Measurements from ENCODE around the gene WFDC13. TPM values are rescaled to one million over a fixed set of nuclear protein-coding genes. Genes with fewer than 3 reads are reported as not detected.
"Not testable (repeated sequence)": the region's sequence is repeated elsewhere in the genome, so short reads cannot be mapped to it uniquely, and the experiment has no call there.

The WFDC13 gene, protein sequence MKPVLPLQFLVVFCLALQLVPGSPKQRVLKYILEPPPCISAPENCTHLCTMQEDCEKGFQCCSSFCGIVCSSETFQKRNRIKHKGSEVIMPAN
- total RNA-seq: not detected
- not detected for polyA plus RNA-seq

DNA sequence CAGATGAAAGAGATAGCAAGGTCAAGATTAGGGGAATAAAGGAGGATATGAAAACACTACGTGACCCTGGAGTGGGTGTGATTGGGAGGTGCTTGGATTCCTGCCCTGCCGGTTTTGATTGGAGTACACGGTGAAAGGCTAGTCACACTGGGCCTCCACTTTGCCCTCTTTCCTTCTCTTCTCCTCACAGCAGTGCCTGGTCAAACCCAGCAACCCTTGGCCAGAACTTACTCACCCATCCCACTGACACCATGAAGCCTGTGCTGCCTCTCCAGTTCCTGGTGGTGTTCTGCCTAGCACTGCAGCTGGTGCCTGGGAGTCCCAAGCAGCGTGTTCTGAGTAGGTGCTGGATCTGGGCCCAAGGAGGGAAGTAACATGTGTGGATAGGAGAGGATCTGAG, at the start of gene WFDC13:
WFDC13 (plus strand) TSS at position 166 of the 400 bp plus-strand sequence; CDS start at position 252, 86 bp downstream.
- no peaks in the 10 kb centered on the region for H3K27me3 ChIP-seq (ENCODE audit: insufficient read depth, low read length)
- H3K27me3 Mint-ChIP-seq: peaks cover 16 to 19% of the 10 kb centered on the region in 2 donors
- H3K4me1 Mint-ChIP-seq: no peaks in the 10 kb centered on the region
- H3K9me3 Mint-ChIP-seq: no peaks in the 10 kb centered on the region
- no peak for DNase-seq
- no peak within 1 kb of the TSS for H3K27ac Mint-ChIP-seq
- H3K36me3 ChIP-seq (ENCODE audit: insufficient read depth, low read length): no peaks in the 10 kb centered on the region
- ChIA-PET POLR2A (ENCODE audit: partially characterized antibody) (no interaction called here), CTCF (ENCODE audit: partially characterized antibody) (no interaction called here)
- intact Hi-C loops (cut with micrococcal nuclease): no loop called here
- H3K9me3 ChIP-seq (ENCODE audit: control insufficient read depth in 1 of 2, low read length in 2 of 2): no peaks in the 10 kb centered on the region
- H3K4me1 ChIP-seq (ENCODE audit: insufficient read depth, low read length): no peaks in the 10 kb centered on the region
- no peak within 1 kb of the TSS for H3K27ac ChIP-seq (ENCODE audit: low read depth, low read length)
- H3K4me3 ChIP-seq (ENCODE audit: low read length in 2 of 2): no peak within 1 kb of the TSS
- no peaks in the 10 kb centered on the region for H3K36me3 Mint-ChIP-seq
- no peak within 1 kb of the TSS for H3K4me3 Mint-ChIP-seq

DNA sequence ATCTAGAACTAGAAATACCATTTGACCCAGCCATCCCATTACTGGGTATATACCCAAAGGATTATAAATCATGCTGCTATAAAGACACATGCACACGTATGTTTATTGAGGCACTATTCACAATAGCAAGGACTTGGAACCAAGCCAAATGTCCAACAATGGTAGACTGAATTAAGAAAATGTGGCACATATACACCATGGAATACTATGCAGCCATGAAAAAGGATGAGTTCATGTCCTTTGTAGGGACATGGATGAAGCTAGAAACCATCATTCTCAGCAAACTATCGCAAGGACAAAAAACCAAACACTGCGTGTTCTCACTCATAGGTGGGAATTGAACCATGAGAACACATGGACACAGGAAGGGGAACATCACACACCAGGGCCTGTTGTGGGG, 44.8 kb upstream of the WFDC13 start:
- DNase-seq; intact Hi-C loops (cut with micrococcal nuclease); H3K27me3 ChIP-seq (ENCODE audit: insufficient read depth, low read length); POLR2A ChIA-PET (ENCODE audit: partially characterized antibody); H3K9me3 ChIP-seq (ENCODE audit: control insufficient read depth in 1 of 2, low read length in 2 of 2); H3K4me3 ChIP-seq (ENCODE audit: low read length in 2 of 2); H3K4me3 Mint-ChIP-seq; H3K27ac Mint-ChIP-seq; H3K36me3 Mint-ChIP-seq; CTCF ChIA-PET (ENCODE audit: partially characterized antibody); H3K36me3 ChIP-seq (ENCODE audit: insufficient read depth, low read length); H3K4me1 Mint-ChIP-seq; H3K27me3 Mint-ChIP-seq; H3K27ac ChIP-seq (ENCODE audit: low read depth, low read length); H3K4me1 ChIP-seq (ENCODE audit: insufficient read depth, low read length): not testable (repeated sequence)
- peaks cover 0 to 11% (median 4%) of the 10 kb centered on the region in 8 donors for H3K9me3 Mint-ChIP-seq

DNA sequence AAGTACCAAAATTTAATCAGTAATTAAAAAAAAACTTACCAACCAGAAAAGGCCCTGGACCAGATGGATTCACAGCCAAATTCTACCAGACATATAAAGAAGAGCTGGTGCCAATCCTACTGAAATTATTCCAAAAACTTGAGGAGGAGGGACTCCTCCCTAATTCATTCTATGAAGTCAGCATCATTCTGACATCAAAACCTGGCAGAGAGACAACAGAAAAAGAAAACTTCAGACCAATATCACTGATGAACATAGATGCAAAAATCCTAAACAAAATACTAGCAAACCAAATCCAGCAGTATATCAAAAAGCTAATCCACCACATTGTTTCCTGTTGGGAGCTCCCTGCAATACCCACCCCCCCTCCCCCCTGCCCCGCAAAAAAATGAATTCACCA, 31.7 kb upstream of the WFDC13 start, which contains the start of gene WFDC11:
WFDC11 (minus strand) TSS at position 101 of the 400 bp plus-strand sequence. CDS start 19,639 bp downstream, outside the sequence.
- no peak within 1 kb of the TSS for H3K4me3 ChIP-seq (ENCODE audit: low read length in 2 of 2)
- H3K36me3 ChIP-seq (ENCODE audit: insufficient read depth, low read length): no peaks in the 10 kb centered on the region
- Mint-ChIP-seq H3K27ac (no peak within 1 kb of the TSS), H3K27me3 (peaks cover 14 to 23% of the 10 kb centered on the region in 2 donors), H3K4me1 (no peaks in the 10 kb centered on the region), H3K4me3 (no peak within 1 kb of the TSS), H3K36me3 (no peaks in the 10 kb centered on the region), H3K9me3 (peaks cover 0 to 4% (median under 1%) of the 10 kb centered on the region in 8 donors)
- H3K9me3 ChIP-seq (ENCODE audit: control insufficient read depth in 1 of 2, low read length in 2 of 2): no peaks in the 10 kb centered on the region
- ChIA-PET POLR2A (ENCODE audit: partially characterized antibody) (no interaction called here), CTCF (ENCODE audit: partially characterized antibody) (no interaction called here)
- no peak within 1 kb of the TSS for H3K27ac ChIP-seq (ENCODE audit: low read depth, low read length)
- no peak for DNase-seq
- H3K4me1 ChIP-seq (ENCODE audit: insufficient read depth, low read length): no peaks in the 10 kb centered on the region
- intact Hi-C loops (cut with micrococcal nuclease): no loop called here
- H3K27me3 ChIP-seq (ENCODE audit: insufficient read depth, low read length): no peaks in the 10 kb centered on the region

DNA sequence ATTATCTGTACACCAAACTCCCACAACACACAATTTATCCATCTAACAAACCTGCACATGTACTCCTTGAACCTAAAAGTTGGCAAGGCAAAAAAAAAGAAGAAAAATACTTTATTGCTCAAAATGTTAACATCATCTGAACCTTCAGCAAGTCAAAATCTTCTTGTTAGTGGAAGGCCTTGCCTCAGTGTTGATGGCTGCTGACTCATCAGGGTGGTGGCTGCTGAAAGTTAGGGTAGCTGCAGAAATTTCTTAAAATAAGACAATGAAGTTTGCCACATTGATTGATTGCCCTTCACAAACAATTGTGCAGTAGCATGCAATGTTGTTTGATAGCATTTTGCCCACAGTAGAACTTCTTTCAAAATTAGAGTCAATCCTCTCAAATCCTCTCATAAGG, 29.1 kb upstream of the WFDC13 start:
- POLR2A ChIA-PET (ENCODE audit: partially characterized antibody): no interaction called here
- no peak overlapping the region for H3K27ac Mint-ChIP-seq
- intact Hi-C loops (cut with micrococcal nuclease): no loop called here

DNA sequence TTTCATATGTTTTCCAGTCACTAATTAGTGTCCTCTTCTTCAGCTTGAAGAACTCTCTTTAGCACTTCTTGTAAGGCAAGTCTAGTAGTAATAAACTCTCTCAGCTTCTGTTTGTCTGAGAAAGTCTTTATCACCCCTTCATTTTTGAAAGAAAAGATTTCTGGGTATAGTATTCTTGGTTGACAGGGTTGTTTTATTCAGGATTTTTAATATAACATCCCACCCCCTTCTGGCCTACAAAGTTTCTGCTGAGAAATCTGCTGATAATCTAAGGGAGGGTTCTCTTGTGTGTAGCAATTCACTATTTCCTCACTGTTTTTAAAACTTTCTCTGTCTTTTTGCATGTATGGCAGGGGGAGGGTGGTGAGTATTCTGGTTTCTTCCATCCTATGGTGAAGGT, 22.2 kb upstream of the WFDC13 start:
- H3K4me3 Mint-ChIP-seq: no peak overlapping the region
- H3K27ac Mint-ChIP-seq: no peak overlapping the region
- no peak for DNase-seq
- H3K9me3 ChIP-seq (ENCODE audit: control insufficient read depth in 1 of 2, low read length in 2 of 2): peaks cover 0 to 12% of the 10 kb centered on the region in 2 donors
- no peaks in the 10 kb centered on the region for H3K36me3 ChIP-seq (ENCODE audit: insufficient read depth, low read length)
- ChIA-PET CTCF (ENCODE audit: partially characterized antibody) (no interaction called here), POLR2A (ENCODE audit: partially characterized antibody) (no interaction called here)
- H3K4me3 ChIP-seq (ENCODE audit: low read length in 2 of 2): no peak overlapping the region
- no peaks in the 10 kb centered on the region for H3K4me1 Mint-ChIP-seq
- no peaks in the 10 kb centered on the region for H3K27me3 ChIP-seq (ENCODE audit: insufficient read depth, low read length)
- H3K9me3 Mint-ChIP-seq: peaks cover 3 to 56% (median 41%) of the 10 kb centered on the region in 8 donors
- no peaks in the 10 kb centered on the region for H3K4me1 ChIP-seq (ENCODE audit: insufficient read depth, low read length)
- H3K27me3 Mint-ChIP-seq: peaks cover 9 to 25% of the 10 kb centered on the region in 2 donors
- peaks cover 0 to 4% of the 10 kb centered on the region in 2 donors for H3K36me3 Mint-ChIP-seq
- H3K27ac ChIP-seq (ENCODE audit: low read depth, low read length): no peak overlapping the region
- intact Hi-C loops (cut with micrococcal nuclease): no loop called here

More for the DNA sequence above, 29.1 kb upstream of the WFDC13 start:
- Histone ChIP-seq H3K4me3 (ENCODE audit: low read length in 2 of 2) (no peak overlapping the region), H3K9me3 (ENCODE audit: control insufficient read depth in 1 of 2, low read length in 2 of 2) (no peaks in the 10 kb centered on the region), H3K27ac (ENCODE audit: low read depth, low read length) (no peak overlapping the region), H3K36me3 (ENCODE audit: insufficient read depth, low read length) (no peaks in the 10 kb centered on the region), H3K4me1 (ENCODE audit: insufficient read depth, low read length) (no peaks in the 10 kb centered on the region), H3K27me3 (ENCODE audit: insufficient read depth, low read length) (no peaks in the 10 kb centered on the region)
- Mint-ChIP-seq H3K4me3 (no peak overlapping the region), H3K27me3 (peaks cover 16% of the 10 kb centered on the region in 2 donors), H3K9me3 (peaks cover 0 to 21% (median 11%) of the 10 kb centered on the region in 8 donors), H3K36me3 (peaks cover 0 to 2% of the 10 kb centered on the region in 2 donors), H3K4me1 (no peaks in the 10 kb centered on the region)
- no peak for DNase-seq
- CTCF ChIA-PET (ENCODE audit: partially characterized antibody): no interaction called here

DNA sequence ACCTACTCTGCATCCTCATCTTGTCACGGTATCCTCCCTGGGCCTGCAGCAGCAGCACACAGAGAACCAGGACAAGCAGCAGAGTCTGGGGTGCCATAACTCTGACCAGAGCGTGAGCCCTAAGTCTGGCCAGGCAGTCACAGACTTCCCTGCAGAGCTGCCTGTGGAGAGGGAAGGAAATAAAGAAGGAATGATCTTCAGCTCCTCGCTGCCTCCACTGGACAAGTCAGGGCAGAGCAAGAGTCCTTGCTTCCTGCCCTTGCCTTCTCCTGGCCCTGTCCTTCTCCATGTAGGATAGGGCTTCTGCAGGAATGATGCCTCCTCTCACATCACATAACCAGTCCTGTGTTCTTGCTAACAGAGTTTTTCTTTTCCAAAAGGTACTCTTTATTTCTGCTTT, 15.9 kb upstream of the WFDC13 start:
- Histone ChIP-seq H3K4me3 (ENCODE audit: low read length in 2 of 2) (no peak overlapping the region), H3K36me3 (ENCODE audit: insufficient read depth, low read length) (no peaks in the 10 kb centered on the region), H3K27ac (ENCODE audit: low read depth, low read length) (no peak overlapping the region), H3K9me3 (ENCODE audit: control insufficient read depth in 1 of 2, low read length in 2 of 2) (no peaks in the 10 kb centered on the region), H3K4me1 (ENCODE audit: insufficient read depth, low read length) (no peaks in the 10 kb centered on the region), H3K27me3 (ENCODE audit: insufficient read depth, low read length) (no peaks in the 10 kb centered on the region)
- ChIA-PET CTCF (ENCODE audit: partially characterized antibody) (no interaction called here), POLR2A (ENCODE audit: partially characterized antibody) (no interaction called here)
- Mint-ChIP-seq H3K4me1 (no peaks in the 10 kb centered on the region), H3K36me3 (peaks cover 0 to 1% of the 10 kb centered on the region in 2 donors), H3K27ac (no peak overlapping the region), H3K4me3 (no peak overlapping the region), H3K27me3 (peaks cover 13 to 33% of the 10 kb centered on the region in 2 donors), H3K9me3 (peaks cover 0 to 22% (median 6%) of the 10 kb centered on the region in 8 donors)
- DNase-seq: no peak
- intact Hi-C loops (cut with micrococcal nuclease): no loop called here

DNA sequence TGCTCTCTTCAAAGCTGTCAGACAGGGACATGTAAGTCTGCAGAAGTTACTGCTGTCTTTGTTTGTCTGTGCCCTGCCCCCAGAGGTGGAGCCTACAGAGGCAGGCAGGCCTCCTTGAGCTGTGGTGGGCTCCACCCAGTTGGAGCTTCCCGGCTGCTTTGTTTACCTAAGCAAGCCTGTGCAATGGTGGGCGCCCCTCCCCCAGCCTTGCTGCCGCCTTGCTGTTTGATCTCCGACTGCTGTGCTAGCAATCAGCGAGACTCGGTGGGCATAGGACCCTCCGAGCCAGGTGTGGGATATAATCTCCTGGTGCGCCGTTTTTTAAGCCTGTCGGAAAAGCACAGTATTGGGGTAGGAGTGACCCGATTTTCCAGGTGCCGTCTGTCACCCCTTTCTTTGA, 8.5 kb upstream of the WFDC13 start:
- H3K4me1 ChIP-seq (ENCODE audit: insufficient read depth, low read length); H3K4me3 Mint-ChIP-seq; H3K27ac ChIP-seq (ENCODE audit: low read depth, low read length); DNase-seq; H3K27me3 ChIP-seq (ENCODE audit: insufficient read depth, low read length); H3K36me3 Mint-ChIP-seq; H3K9me3 ChIP-seq (ENCODE audit: control insufficient read depth in 1 of 2, low read length in 2 of 2); H3K4me1 Mint-ChIP-seq; H3K27ac Mint-ChIP-seq; H3K4me3 ChIP-seq (ENCODE audit: low read length in 2 of 2); POLR2A ChIA-PET (ENCODE audit: partially characterized antibody); H3K9me3 Mint-ChIP-seq; intact Hi-C loops (cut with micrococcal nuclease); H3K36me3 ChIP-seq (ENCODE audit: insufficient read depth, low read length); CTCF ChIA-PET (ENCODE audit: partially characterized antibody): not testable (repeated sequence)
- H3K27me3 Mint-ChIP-seq: peaks cover 27% of the 10 kb centered on the region in 2 donors

DNA sequence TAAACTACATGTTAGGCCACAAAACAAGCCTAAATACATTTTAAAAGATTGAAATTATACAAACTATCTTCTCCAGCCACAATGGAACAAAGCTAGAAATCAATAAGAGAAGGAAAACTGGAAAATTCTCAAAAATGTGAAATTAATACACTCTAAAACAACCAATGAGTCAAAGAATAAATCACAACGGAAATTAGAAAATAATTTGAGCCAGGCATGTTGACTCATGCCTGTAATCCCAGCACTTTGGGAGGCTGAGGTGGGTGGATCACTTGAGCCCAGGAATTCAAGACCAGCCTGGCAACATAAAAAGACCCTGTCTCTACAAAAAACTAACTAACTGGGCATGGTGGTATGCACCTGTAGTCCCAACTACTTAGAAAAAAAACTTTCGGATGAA, 6.3 kb upstream of the WFDC13 start:
- Histone ChIP-seq H3K9me3 (ENCODE audit: control insufficient read depth in 1 of 2, low read length in 2 of 2) (no peaks in the 10 kb centered on the region), H3K36me3 (ENCODE audit: insufficient read depth, low read length) (no peaks in the 10 kb centered on the region), H3K27me3 (ENCODE audit: insufficient read depth, low read length) (no peaks in the 10 kb centered on the region), H3K27ac (ENCODE audit: low read depth, low read length) (no peak overlapping the region), H3K4me3 (ENCODE audit: low read length in 2 of 2) (no peak overlapping the region), H3K4me1 (ENCODE audit: insufficient read depth, low read length) (no peaks in the 10 kb centered on the region)
- H3K4me1 Mint-ChIP-seq: no peaks in the 10 kb centered on the region
- ChIA-PET POLR2A (ENCODE audit: partially characterized antibody) (no interaction called here), CTCF (ENCODE audit: partially characterized antibody) (no interaction called here)
- peaks cover 25 to 27% of the 10 kb centered on the region in 2 donors for H3K27me3 Mint-ChIP-seq
- H3K4me3 Mint-ChIP-seq: no peak overlapping the region
- H3K36me3 Mint-ChIP-seq: no peaks in the 10 kb centered on the region
- intact Hi-C loops (cut with micrococcal nuclease): no loop called here
- DNase-seq: no peak
- H3K9me3 Mint-ChIP-seq: peaks cover 0 to 7% (median 1%) of the 10 kb centered on the region in 8 donors
- H3K27ac Mint-ChIP-seq: no peak overlapping the region
